Measurements from ENCODE around the gene HOXD10. TPM values are rescaled to one million over a fixed set of nuclear protein-coding genes. Genes with fewer than 3 reads are reported as not detected.

The HOXD10 gene
- total and polyA plus RNA-seq, 2 experiments from 2014 or later: 16.0 to 17.2 TPM

GRCh38 chr2:176120364-176121189 lies 4.0 kb downstream of the HOXD10 start:
- no peaks in the 10 kb centered on the region for H4K20me1 ChIP-seq (ENCODE audit: insufficient read depth)
- no peaks in the 10 kb centered on the region for H3K9me3 ChIP-seq (ENCODE audit: low read depth)
- H2AFZ ChIP-seq: no peak overlapping the region
- H3K27me3 ChIP-seq (replicated peaks; ENCODE audit: insufficient read depth): no peaks in the 10 kb centered on the region
- no peak for DNase-seq
- peaks cover 10% of the 10 kb centered on the region; the same call in 1 of the 2 replicates for H3K36me3 ChIP-seq (ENCODE audit: low read depth)
- in situ Hi-C loops (cut with MboI): loop anchor here (10.0 to 25.0 kb wide), 2 partner anchors 704 to 1617 kb away; no protein-coding TSS in a partner anchor
- 93 to 94% methylated on average over 13 of the region's 13 CpGs for WGBS, 2 experiments (ENCODE audit: low coverage in 1 of 2, low lambda C conversion rate in 2 of 2, missing lambda C conversion rate in 2 of 2)
- TF ChIP-seq EZH2phosphoT487 (IDR thresholded peaks at IDR 0.05; ENCODE audit: insufficient read depth, low read depth): no peak
- no peak for TF ChIP-seq EZH2 (IDR thresholded peaks at IDR 0.05; ENCODE audit: insufficient read depth, poor library complexity, severe bottlenecking)
- no peaks in the 10 kb centered on the region for H3K4me1 ChIP-seq (ENCODE audit: insufficient read depth)
- no peaks in the 10 kb centered on the region for H3K9me2 ChIP-seq (ENCODE audit: insufficient read depth)
- H3K9ac ChIP-seq: no peak overlapping the region
- no peak overlapping the region for H3K4me3 ChIP-seq
- H3K27ac ChIP-seq: no peak overlapping the region
- H3F3A ChIP-seq (ENCODE audit: insufficient read depth): peaks cover 11% of the 10 kb centered on the region
- H3K79me2 ChIP-seq (ENCODE audit: insufficient read depth): peaks cover 81% of the 10 kb centered on the region
- H3K4me2 ChIP-seq (ENCODE audit: unreplicated experiment): no peak overlapping the region

GRCh38 chr2:176121190-176122051 lies 4.8 kb downstream of the HOXD10 start:
- peaks cover 4% of the 10 kb centered on the region for H3K4me1 ChIP-seq (ENCODE audit: insufficient read depth)
- in situ Hi-C loops (cut with MboI): loop anchor here (10.0 to 25.0 kb wide), 2 partner anchors 703 to 1616 kb away; no protein-coding TSS in a partner anchor
- 87 to 88% methylated on average over 48 to 53 of the region's 53 CpGs for WGBS, 2 experiments (ENCODE audit: low coverage in 1 of 2, low lambda C conversion rate in 2 of 2, missing lambda C conversion rate in 2 of 2)
- H3F3A ChIP-seq (ENCODE audit: insufficient read depth): peaks cover 20% of the 10 kb centered on the region
- peak overlapping the region; percentile 73 for H3K9ac ChIP-seq
- no peaks in the 10 kb centered on the region for H3K27me3 ChIP-seq (replicated peaks; ENCODE audit: insufficient read depth)
- H3K9me2 ChIP-seq (ENCODE audit: insufficient read depth): no peaks in the 10 kb centered on the region
- H4K20me1 ChIP-seq (ENCODE audit: insufficient read depth): no peaks in the 10 kb centered on the region
- H3K4me2 ChIP-seq (ENCODE audit: unreplicated experiment): peak overlapping the region; percentile 56
- H2AFZ ChIP-seq: no peak overlapping the region
- TF ChIP-seq EZH2 (IDR thresholded peaks at IDR 0.05; ENCODE audit: insufficient read depth, poor library complexity, severe bottlenecking): no peak
- no peak for TF ChIP-seq EZH2phosphoT487 (IDR thresholded peaks at IDR 0.05; ENCODE audit: insufficient read depth, low read depth)
- no peak for DNase-seq
- no peaks in the 10 kb centered on the region for H3K9me3 ChIP-seq (ENCODE audit: low read depth)
- H3K4me3 ChIP-seq: peak overlapping the region; percentile 70
- peak overlapping the region; percentile 39; the same call in 1 of the 2 replicates for H3K27ac ChIP-seq
- H3K79me2 ChIP-seq (ENCODE audit: insufficient read depth): peaks cover 72% of the 10 kb centered on the region
- H3K36me3 ChIP-seq (ENCODE audit: low read depth): peaks cover 10% of the 10 kb centered on the region; the same call in 1 of the 2 replicates

GRCh38 chr2:176122052-176122682 lies 5.6 kb downstream of the HOXD10 start:
- in situ Hi-C loops (cut with MboI): loop anchor here (10.0 to 25.0 kb wide), 2 partner anchors 703 to 1615 kb away; no protein-coding TSS in a partner anchor

More at GRCh38 chr2:176122052-176122682, 5.6 kb downstream of the HOXD10 start:
- Histone ChIP-seq H3K27me3 (replicated peaks; ENCODE audit: insufficient read depth) (no peaks in the 10 kb centered on the region), H3K9me3 (ENCODE audit: low read depth) (no peaks in the 10 kb centered on the region), H3K9ac (peak overlapping the region; percentile 73), H3K4me3 (peak overlapping the region; percentile 70), H3K36me3 (ENCODE audit: low read depth) (peaks cover 10% of the 10 kb centered on the region; the same call in 1 of the 2 replicates), H3K4me1 (ENCODE audit: insufficient read depth) (peaks cover 9% of the 10 kb centered on the region), H3K4me2 (ENCODE audit: unreplicated experiment) (peak overlapping the region; percentile 56), H4K20me1 (ENCODE audit: insufficient read depth) (no peaks in the 10 kb centered on the region), H3K79me2 (ENCODE audit: insufficient read depth) (peaks cover 66% of the 10 kb centered on the region), H3K27ac (peak overlapping the region; percentile 39), H2AFZ (peak overlapping the region; percentile 68), H3K9me2 (ENCODE audit: insufficient read depth) (no peaks in the 10 kb centered on the region), H3F3A (ENCODE audit: insufficient read depth) (peaks cover 20% of the 10 kb centered on the region)
- TF ChIP-seq EZH2phosphoT487 (IDR thresholded peaks at IDR 0.05; ENCODE audit: insufficient read depth, low read depth) (no peak), EZH2 (IDR thresholded peaks at IDR 0.05; ENCODE audit: insufficient read depth, poor library complexity, severe bottlenecking) (no peak)
- DNase-seq: no peak
- WGBS, 2 experiments (ENCODE audit: low coverage in 1 of 2, low lambda C conversion rate in 2 of 2, missing lambda C conversion rate in 2 of 2): 5 to 9% methylated on average over 28 to 45 of the region's 47 CpGs

Data from GM23248 (cell line).